HepG2 (cell line): ENCODE measurements around the gene PDS5B. TPM values are rescaled to one million over a fixed set of nuclear protein-coding genes. Genes with fewer than 3 reads are reported as not detected.

Experiments
- CHD2 ChIP-seq: IDR thresholded peaks from 2 replicates; pipeline ENCODE4 v1.6.1; 2011; ENCODE audit warnings: low read depth, low read length, improper control_type of control experiment
- FLYWCH1 ChIP-seq: sonication (generic); formaldehyde crosslinking; IDR thresholded peaks from 2 replicates; pipeline ENCODE4 v1.8.1; 2023; ENCODE audit warnings: mild to moderate bottlenecking, missing genetic modification reagents
- HDAC2 ChIP-seq: sonication (generic); formaldehyde crosslinking; IDR thresholded peaks from 2 replicates; pipeline ENCODE4 v1.4.0; 2020; ENCODE audit warnings: missing genetic modification reagents
- ISX ChIP-seq: sonication (generic); formaldehyde crosslinking; conservative IDR thresholded peaks from 2 replicates; pipeline ENCODE4 v1.5.0; 2020; ENCODE audit warnings: missing genetic modification reagents
- MAZ ChIP-seq, 2 experiments: sonication (generic) in 1 of 2; formaldehyde crosslinking in 1 of 2; IDR thresholded peaks; 2 replicates each; pipeline versions ENCODE4 v1.5.0 to v1.6.1; 2012 to 2020; ENCODE audit warnings: low read depth in 2 of 2, mild to moderate bottlenecking in 2 of 2, borderline replicate concordance in 1 of 2, improper control_type of control experiment in 1 of 2, low read length in 1 of 2, missing genetic modification reagents in 1 of 2, moderate library complexity in 1 of 2
- MEIS1 ChIP-seq: sonication (generic); formaldehyde crosslinking; IDR thresholded peaks from 2 replicates; pipeline ENCODE4 v1.9.0; 2021; ENCODE audit warnings: mild to moderate bottlenecking, missing genetic modification reagents, moderate library complexity, borderline replicate concordance
- MXD4 ChIP-seq: IDR thresholded peaks from 2 replicates; pipeline ENCODE4 v1.6.1; 2016; ENCODE audit warnings: mild to moderate bottlenecking, missing biosample characterization, missing genetic modification reagents
- PCBP2 ChIP-seq: fragments of 200-400 bp; formaldehyde crosslinking; optimal IDR thresholded peaks from 2 replicates; pipeline ENCODE3; 2018; ENCODE audit warnings: low read length, low read depth; ENCODE audit not compliant: poor library complexity, severe bottlenecking
- RNF219 ChIP-seq: sonication (generic); formaldehyde crosslinking; IDR thresholded peaks from 2 replicates; pipeline ENCODE4 v1.5.0; 2020; ENCODE audit warnings: mild to moderate bottlenecking, missing genetic modification reagents
- SMAD3 ChIP-seq: sonication (generic); formaldehyde crosslinking; IDR thresholded peaks from 2 replicates; pipeline ENCODE4 v1.4.0; 2020; ENCODE audit warnings: missing genetic modification reagents
- TAF15 ChIP-seq: fragments of 200-400 bp; formaldehyde crosslinking; IDR thresholded peaks from one replicate; pipeline ENCODE4 v1.6.1; 2018; ENCODE audit warnings: mild to moderate bottlenecking, low read depth, low read length; ENCODE audit not compliant: poor library complexity, severe bottlenecking
- TARDBP ChIP-seq: sonication (generic); formaldehyde crosslinking; IDR thresholded peaks from 2 replicates; pipeline ENCODE4 v1.8.0; 2022; ENCODE audit warnings: mild to moderate bottlenecking, missing genetic modification reagents
- U2AF2 ChIP-seq: fragments of 200-400 bp; formaldehyde crosslinking; IDR thresholded peaks from 2 replicates; pipeline ENCODE4 v1.6.1; 2017; ENCODE audit warnings: low read depth, mild to moderate bottlenecking, low read length
- ZNF317 ChIP-seq: sonication (generic); formaldehyde crosslinking; IDR thresholded peaks from 2 replicates; pipeline ENCODE4 v1.5.0; 2020; ENCODE audit warnings: mild to moderate bottlenecking, missing genetic modification reagents
- ZNF510 ChIP-seq: sonication (generic); formaldehyde crosslinking; IDR thresholded peaks from 2 replicates; pipeline ENCODE4 v1.4.0; 2020; ENCODE audit warnings: low read depth, mild to moderate bottlenecking, missing genetic modification reagents
- ZNF556 ChIP-seq: sonication (generic); formaldehyde crosslinking; IDR thresholded peaks from 2 replicates; pipeline ENCODE4 v1.4.0; 2020; ENCODE audit warnings: mild to moderate bottlenecking, missing genetic modification reagents, borderline replicate concordance
- ZNF713 ChIP-seq: sonication (generic); formaldehyde crosslinking; IDR thresholded peaks from 2 replicates; pipeline ENCODE4 v1.4.0; 2020; ENCODE audit warnings: mild to moderate bottlenecking, missing genetic modification reagents
- ZSCAN5A ChIP-seq: sonication (generic); formaldehyde crosslinking; IDR thresholded peaks from 2 replicates; pipeline ENCODE4 v1.8.0; 2022; ENCODE audit warnings: mild to moderate bottlenecking, missing genetic modification reagents, borderline replicate concordance
- ZZZ3 ChIP-seq: sonication (generic); formaldehyde crosslinking; IDR thresholded peaks from 2 replicates; pipeline ENCODE4 v1.4.0; 2020; ENCODE audit warnings: missing genetic modification reagents, mild to moderate bottlenecking, borderline replicate concordance
- polyA plus RNA-seq, 8 experiments: library from polyadenylated mRNA; depleted of rRNA in 3 of 8; stranded (reverse) in 7 of 8; unstranded in 1 of 8; fragments of >200 nt; fragmentation: Illumina TruSeq in 4 of 8; extraction: Trizol in 4 of 8; gene quantifications; 2 replicates each; pipeline versions ENCODE4 v1.2.1 to v1.2.3, GENCODE V29; 2011 to 2016; ENCODE audit warnings: low read depth in 4 of 8, missing spikeins in 1 of 8, mixed read lengths in 1 of 8; ENCODE audit not compliant: insufficient read depth in 1 of 8
- total RNA-seq, 5 experiments: library from RNA; depleted of rRNA; stranded (reverse); fragments of >200 nt; fragmentation: Illumina TruSeq; extraction: Trizol; gene quantifications; 2 replicates each; pipeline ENCODE4 v1.2.3, GENCODE V29; 2016; ENCODE audit warnings: low read depth in 1 of 5
- TF ChIP-seq, protein P1 (sequence below): IDR thresholded peaks from 2 replicates; pipeline ENCODE4 v1.4.0; 2020; ENCODE audit warnings: mild to moderate bottlenecking, missing genetic modification reagents

The PDS5B gene
- total and polyA plus RNA-seq, 2 of the 13 experiments (the other 11 are each of a cell fraction or from before 2014, with no cell fraction given) = 5.8 to 24.6 TPM

GRCh38 chr13:32586080-32586900 is at the start of gene PDS5B (continued):
- TF ChIP-seq, protein P1, sequence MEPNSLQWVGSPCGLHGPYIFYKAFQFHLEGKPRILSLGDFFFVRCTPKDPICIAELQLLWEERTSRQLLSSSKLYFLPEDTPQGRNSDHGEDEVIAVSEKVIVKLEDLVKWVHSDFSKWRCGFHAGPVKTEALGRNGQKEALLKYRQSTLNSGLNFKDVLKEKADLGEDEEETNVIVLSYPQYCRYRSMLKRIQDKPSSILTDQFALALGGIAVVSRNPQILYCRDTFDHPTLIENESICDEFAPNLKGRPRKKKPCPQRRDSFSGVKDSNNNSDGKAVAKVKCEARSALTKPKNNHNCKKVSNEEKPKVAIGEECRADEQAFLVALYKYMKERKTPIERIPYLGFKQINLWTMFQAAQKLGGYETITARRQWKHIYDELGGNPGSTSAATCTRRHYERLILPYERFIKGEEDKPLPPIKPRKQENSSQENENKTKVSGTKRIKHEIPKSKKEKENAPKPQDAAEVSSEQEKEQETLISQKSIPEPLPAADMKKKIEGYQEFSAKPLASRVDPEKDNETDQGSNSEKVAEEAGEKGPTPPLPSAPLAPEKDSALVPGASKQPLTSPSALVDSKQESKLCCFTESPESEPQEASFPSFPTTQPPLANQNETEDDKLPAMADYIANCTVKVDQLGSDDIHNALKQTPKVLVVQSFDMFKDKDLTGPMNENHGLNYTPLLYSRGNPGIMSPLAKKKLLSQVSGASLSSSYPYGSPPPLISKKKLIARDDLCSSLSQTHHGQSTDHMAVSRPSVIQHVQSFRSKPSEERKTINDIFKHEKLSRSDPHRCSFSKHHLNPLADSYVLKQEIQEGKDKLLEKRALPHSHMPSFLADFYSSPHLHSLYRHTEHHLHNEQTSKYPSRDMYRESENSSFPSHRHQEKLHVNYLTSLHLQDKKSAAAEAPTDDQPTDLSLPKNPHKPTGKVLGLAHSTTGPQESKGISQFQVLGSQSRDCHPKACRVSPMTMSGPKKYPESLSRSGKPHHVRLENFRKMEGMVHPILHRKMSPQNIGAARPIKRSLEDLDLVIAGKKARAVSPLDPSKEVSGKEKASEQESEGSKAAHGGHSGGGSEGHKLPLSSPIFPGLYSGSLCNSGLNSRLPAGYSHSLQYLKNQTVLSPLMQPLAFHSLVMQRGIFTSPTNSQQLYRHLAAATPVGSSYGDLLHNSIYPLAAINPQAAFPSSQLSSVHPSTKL = no peak; the same call in 1 of the 2 replicates
- TF ChIP-seq ZNF510 (CRISPR knock-in tag) = no peak
- TF ChIP-seq ZNF556 (CRISPR knock-in tag) = no peak
- TF ChIP-seq MAZ (IDR thresholded peaks at IDR 0.05; ENCODE audit: borderline replicate concordance, low read depth, low read length) = peak; percentile 89
- peak; percentile 94 for TF ChIP-seq MAZ (CRISPR knock-in tag; IDR thresholded peaks at IDR 0.05; ENCODE audit: low read depth)
- no peak for TF ChIP-seq ZZZ3 (CRISPR knock-in tag)
- 0 out of 2 replicates have a peak, but pooled peaks have one; percentile 51 for TF ChIP-seq ZNF713 (CRISPR knock-in tag)
- TF ChIP-seq MXD4 (CRISPR knock-in tag) = no peak
- TF ChIP-seq ZNF317 (CRISPR knock-in tag) = no peak
- TF ChIP-seq TAF15 = no peak
- no peak for TF ChIP-seq PCBP2
- TF ChIP-seq CHD2 = no peak
- TF ChIP-seq FLYWCH1 (CRISPR knock-in tag) = no peak
- TF ChIP-seq U2AF2 = no peak
- no peak for TF ChIP-seq RNF219 (CRISPR knock-in tag)
- no peak for TF ChIP-seq ISX
- no peak for TF ChIP-seq SMAD3 (CRISPR knock-in tag)
- TF ChIP-seq HDAC2 (CRISPR knock-in tag) = peak; percentile 49; the same call in 1 of the 2 replicates
- TF ChIP-seq ZSCAN5A = 0 out of 2 replicates have a peak, but pooled peaks have one; percentile 21
- TF ChIP-seq MEIS1 (CRISPR knock-in tag) = peak; percentile 43
- TF ChIP-seq TARDBP (CRISPR knock-in tag) = 0 out of 2 replicates have a peak, but pooled peaks have one; percentile 39
